Neuronal stem cell (in vitro differentiated cells): ENCODE results near the gene INO80.

Source experiments
- DNase-seq: peaks from one replicate; pipeline ENCODE4 v3.0.0-alpha.2; 2013; ENCODE audit warnings: low spot score
- H2AFZ ChIP-seq: one replicate; pipeline ENCODE4 v1.6.1; 2013; ENCODE audit warnings: mild to moderate bottlenecking, low read length, inconsistent platforms
- H2AK5ac ChIP-seq: 2 replicates; pipeline ENCODE4 v1.6.1; 2013; ENCODE audit warnings: low read depth, mild to moderate bottlenecking, inconsistent platforms, low read length, moderate library complexity, mixed read lengths
- H2BK120ac ChIP-seq: 2 replicates; pipeline ENCODE4 v1.6.1; 2013; ENCODE audit warnings: low read depth, mild to moderate bottlenecking, inconsistent platforms, low read length, moderate library complexity, mixed read lengths
- H2BK12ac ChIP-seq: one replicate; pipeline ENCODE4 v1.6.1; 2013; ENCODE audit warnings: low read length, inconsistent platforms
- H2BK15ac ChIP-seq: 2 replicates; pipeline ENCODE4 v1.6.1; 2013; ENCODE audit warnings: mild to moderate bottlenecking, low read length, inconsistent platforms, mixed read lengths
- H2BK5ac ChIP-seq: one replicate; pipeline ENCODE4 v1.6.1; 2013; ENCODE audit warnings: inconsistent platforms, mild to moderate bottlenecking, low read length, moderate library complexity
- H3K14ac ChIP-seq: one replicate; pipeline ENCODE4 v1.6.1; 2013; ENCODE audit warnings: low read length, inconsistent platforms
- H3K18ac ChIP-seq: 2 replicates; pipeline ENCODE4 v1.6.1; 2013; ENCODE audit warnings: low read length, inconsistent platforms
- H3K23ac ChIP-seq: 2 replicates; pipeline ENCODE4 v1.6.1; 2013; ENCODE audit warnings: low read depth, mild to moderate bottlenecking, mixed read lengths, low read length, inconsistent platforms; ENCODE audit not compliant: poor library complexity
- H3K27ac ChIP-seq: replicated peaks from 3 replicates; pipeline ENCODE4 v1.5.1; 2013; ENCODE audit warnings: low read length, inconsistent platforms
- H3K27me3 ChIP-seq, 3 experiments: 2 replicates each; pipeline ENCODE4 v1.6.1; 2013; ENCODE audit warnings: low read length in 3 of 3, mild to moderate bottlenecking in 2 of 3, inconsistent platforms in 1 of 3, low read depth in 1 of 3, mixed read lengths in 1 of 3, moderate library complexity in 1 of 3; ENCODE audit not compliant: control insufficient read depth in 3 of 3, insufficient read depth in 3 of 3
- H3K36me3 ChIP-seq, 2 donors: replicated peaks in 1 of 2; 2 replicates each; pipeline ENCODE4 v1.6.1; 2013; ENCODE audit warnings: low read length in 2 of 2; ENCODE audit not compliant: control insufficient read depth in 2 of 2, insufficient read depth in 2 of 2
- H3K4ac ChIP-seq: 2 replicates; pipeline ENCODE4 v1.6.1; 2013; ENCODE audit warnings: inconsistent platforms, mild to moderate bottlenecking, low read length, moderate library complexity
- H3K4me1 ChIP-seq, 2 donors: 1 replicate in 1 of 2; 2 replicates in 1 of 2; pipeline ENCODE4 v1.6.1; 2013; ENCODE audit warnings: low read length in 2 of 2, low read depth in 1 of 2; ENCODE audit not compliant: control insufficient read depth in 2 of 2, insufficient read depth in 1 of 2
- H3K4me2 ChIP-seq: one replicate; pipeline ENCODE4 v1.6.1; 2013; ENCODE audit warnings: mild to moderate bottlenecking, low read length, inconsistent platforms; ENCODE audit not compliant: insufficient read depth, poor library complexity, severe bottlenecking
- H3K4me3 ChIP-seq, 2 donors: 2 replicates each; pipeline ENCODE4 v1.5.1; 2013; ENCODE audit warnings: low read length in 2 of 2, mild to moderate bottlenecking in 2 of 2, inconsistent platforms in 1 of 2, moderate library complexity in 1 of 2
- H3K79me1 ChIP-seq: one replicate; pipeline ENCODE4 v1.6.1; 2013; ENCODE audit warnings: low read depth, mild to moderate bottlenecking, inconsistent platforms, low read length, moderate library complexity
- H3K9ac ChIP-seq: one replicate; pipeline ENCODE4 v1.6.1; 2013; ENCODE audit warnings: mild to moderate bottlenecking, low read depth, low read length, inconsistent platforms; ENCODE audit not compliant: poor library complexity
- H3K9me3 ChIP-seq, 2 donors: replicated peaks in 1 of 2; 2 replicates each; pipeline versions ENCODE3 to v1.6.1; 2013; ENCODE audit warnings: low read length in 2 of 2, mild to moderate bottlenecking in 2 of 2, inconsistent platforms in 1 of 2, low read depth in 1 of 2, mixed read lengths in 1 of 2, moderate library complexity in 1 of 2; ENCODE audit not compliant: control insufficient read depth in 2 of 2, insufficient read depth in 1 of 2
- H4K8ac ChIP-seq: one replicate; pipeline ENCODE4 v1.6.1; 2013; ENCODE audit warnings: low read depth, mild to moderate bottlenecking, inconsistent platforms, low read length, moderate library complexity
- H4K91ac ChIP-seq: one replicate; pipeline ENCODE4 v1.6.1; 2013; ENCODE audit warnings: low read length, low read depth, mild to moderate bottlenecking, inconsistent platforms; ENCODE audit not compliant: poor library complexity
- WGBS, 2 donors: extraction: QIAGEN DNeasy Blood & Tissue Kit; methylation state at CpG; one replicate each; pipeline ENCODE4 v1.1.7; 2013; ENCODE audit warnings: missing lambda C conversion rate in 2 of 2, mixed read lengths in 1 of 2; ENCODE audit not compliant: insufficient read length in 2 of 2, insufficient replicate concordance in 1 of 2; ENCODE audit errors: extremely low coverage in 2 of 2; 5-methylcytosine and 5-hydroxymethylcytosine counted together

Gene INO80

DNA sequence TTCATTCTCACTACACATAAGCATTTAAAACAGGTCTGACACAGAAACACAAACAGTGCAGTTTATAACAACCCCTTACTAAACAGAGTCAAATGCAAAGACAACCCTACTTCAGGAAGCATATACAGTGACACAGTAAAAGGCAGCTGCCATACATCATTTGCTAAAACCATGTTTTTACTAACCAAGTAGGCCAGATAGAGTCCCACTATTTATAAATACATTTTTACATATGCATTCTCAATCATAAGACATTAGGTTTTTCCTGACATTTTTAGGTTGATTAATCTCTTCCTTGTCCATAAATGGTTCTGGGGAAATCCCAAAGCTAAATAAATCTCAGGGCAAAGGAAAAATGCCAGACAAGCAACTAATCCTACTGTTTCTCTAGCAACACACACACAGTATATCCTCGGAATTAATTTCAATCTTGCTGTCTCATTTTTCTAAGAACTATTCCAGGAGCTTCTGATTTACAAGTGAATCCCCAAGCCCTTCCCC is 123.8 kb downstream of the INO80 start:
- no peak overlapping the region for H4K8ac ChIP-seq
- no peaks in the 10 kb centered on the region for H3K9me3 ChIP-seq
- H3K23ac ChIP-seq, result no peak overlapping the region
- H2BK120ac ChIP-seq, result no peak overlapping the region
- no peak overlapping the region for H2AK5ac ChIP-seq
- H3K18ac ChIP-seq, result no peak overlapping the region
- H2BK12ac ChIP-seq, result no peak overlapping the region
- H3K27ac ChIP-seq, result no peak overlapping the region
- H3K36me3 ChIP-seq, result peaks cover 10 to 73% of the 10 kb centered on the region in 2 donors
- no peak overlapping the region for H2AFZ ChIP-seq
- H3K4ac ChIP-seq, result no peak overlapping the region
- H3K4me1 ChIP-seq, result no peaks in the 10 kb centered on the region
- no peak overlapping the region for H2BK15ac ChIP-seq
- H3K79me1 ChIP-seq, result no peaks in the 10 kb centered on the region
- H3K4me3 ChIP-seq, result no peak overlapping the region
- no peak overlapping the region for H2BK5ac ChIP-seq
- WGBS, 2 donors, result no CpG with 5 or more reads among the region's 1 CpG
- H3K27me3 ChIP-seq, result no peaks in the 10 kb centered on the region
- no peak overlapping the region for H3K9ac ChIP-seq
- H3K14ac ChIP-seq, result no peak overlapping the region
- no peak overlapping the region for H4K91ac ChIP-seq
- no peak for DNase-seq
- H3K4me2 ChIP-seq, result no peak overlapping the region

DNA sequence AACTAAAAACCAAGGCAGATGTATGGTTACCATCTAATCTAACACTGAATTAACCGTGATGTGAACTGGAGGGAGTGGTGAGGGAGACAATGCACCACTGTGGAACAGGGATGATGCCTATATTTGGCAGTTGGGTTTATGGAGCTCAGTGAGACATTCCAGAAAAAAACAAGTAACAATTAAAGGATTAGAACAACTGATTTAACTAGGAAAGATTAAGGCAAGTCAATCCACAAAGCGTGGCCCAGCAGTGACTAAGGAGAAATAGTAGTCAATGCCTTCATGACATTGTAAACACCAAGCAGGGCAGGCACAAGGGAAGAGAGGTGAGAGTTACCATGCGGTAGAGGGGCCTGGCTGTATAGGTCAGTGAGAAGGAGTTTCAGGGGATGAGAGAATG is 124.7 kb downstream of the INO80 start:
- no peak overlapping the region for H3K23ac ChIP-seq
- H3K4ac ChIP-seq, result no peak overlapping the region
- H2BK120ac ChIP-seq, result no peak overlapping the region
- no peak overlapping the region for H3K14ac ChIP-seq
- H2BK5ac ChIP-seq, result no peak overlapping the region
- no peak for DNase-seq
- H3K4me1 ChIP-seq, result no peaks in the 10 kb centered on the region
- H3K4me3 ChIP-seq, result no peak overlapping the region
- H3K79me1 ChIP-seq, result no peaks in the 10 kb centered on the region
- H4K91ac ChIP-seq, result no peak overlapping the region
- H2AFZ ChIP-seq, result no peak overlapping the region
- no peak overlapping the region for H2BK12ac ChIP-seq
- no peak overlapping the region for H2AK5ac ChIP-seq
- no peak overlapping the region for H2BK15ac ChIP-seq
- no peaks in the 10 kb centered on the region for H3K9me3 ChIP-seq
- H3K18ac ChIP-seq, result no peak overlapping the region
- no peaks in the 10 kb centered on the region for H3K27me3 ChIP-seq
- peaks cover 14 to 73% of the 10 kb centered on the region in 2 donors for H3K36me3 ChIP-seq
- no CpG with 5 or more reads among the region's 3 CpGs for WGBS, 2 donors
- H4K8ac ChIP-seq, result no peak overlapping the region
- H3K27ac ChIP-seq, result no peak overlapping the region
- H3K4me2 ChIP-seq, result no peak overlapping the region
- no peak overlapping the region for H3K9ac ChIP-seq

DNA sequence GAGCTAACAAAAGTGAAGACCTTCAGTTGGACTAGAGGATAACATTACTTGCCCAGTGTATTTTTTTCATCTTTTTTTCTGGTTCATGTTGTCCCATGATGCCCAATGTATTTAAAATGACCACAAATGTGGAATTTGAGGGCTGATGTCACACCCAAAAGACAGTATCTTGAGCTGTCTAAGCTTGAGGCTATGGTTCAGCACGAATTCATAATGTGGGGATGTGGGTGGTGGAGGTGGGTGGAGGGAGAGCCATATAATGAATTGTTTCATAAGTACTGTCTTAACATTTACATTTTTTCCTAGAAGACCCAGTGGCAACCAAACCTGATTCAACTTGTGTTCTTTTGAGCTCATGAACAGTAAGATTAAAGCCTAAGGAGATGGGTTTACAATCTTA is 125.3 kb downstream of the INO80 start:
- Histone ChIP-seq H3K23ac (no peak overlapping the region), H3K27me3 (no peaks in the 10 kb centered on the region), H4K8ac (no peak overlapping the region), H2BK120ac (no peak overlapping the region), H3K18ac (no peak overlapping the region), H3K4me1 (no peaks in the 10 kb centered on the region), H4K91ac (no peak overlapping the region), H2BK15ac (no peak overlapping the region), H3K36me3 (peaks cover 15 to 73% of the 10 kb centered on the region in 2 donors), H3K4ac (no peak overlapping the region), H3K9me3 (no peaks in the 10 kb centered on the region), H2BK5ac (no peak overlapping the region), H2BK12ac (no peak overlapping the region), H3K4me3 (no peak overlapping the region), H2AK5ac (no peak overlapping the region), H3K27ac (no peak overlapping the region), H3K9ac (no peak overlapping the region), H3K4me2 (no peak overlapping the region), H3K14ac (no peak overlapping the region), H2AFZ (no peak overlapping the region), H3K79me1 (no peaks in the 10 kb centered on the region)
- no CpG with 5 or more reads among the region's 1 CpG for WGBS, 2 donors
- no peak for DNase-seq

DNA sequence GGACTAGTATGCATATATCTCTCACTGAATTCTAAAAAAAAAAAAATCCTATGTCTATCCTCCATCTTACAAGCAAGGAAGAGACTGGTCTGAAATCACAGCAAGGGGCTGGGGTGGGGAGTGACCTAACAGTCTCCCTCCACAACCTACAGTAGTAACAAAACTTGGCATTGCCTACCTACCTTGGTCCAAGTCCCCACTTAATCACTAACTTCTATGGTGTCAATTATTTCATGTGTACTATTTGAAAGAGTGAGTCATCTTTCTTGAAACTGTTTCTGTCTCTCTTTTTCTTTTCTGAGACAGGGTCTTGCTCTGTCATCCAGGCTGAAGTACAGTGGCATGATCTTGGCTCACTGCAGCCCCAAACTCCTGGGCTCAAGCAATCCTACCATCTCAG is 126.0 kb downstream of the INO80 start:
- H3K9ac ChIP-seq, result no peak overlapping the region
- no peak overlapping the region for H3K14ac ChIP-seq
- H4K8ac ChIP-seq, result no peak overlapping the region
- no peaks in the 10 kb centered on the region for H3K9me3 ChIP-seq
- no peak overlapping the region for H2BK5ac ChIP-seq
- no peaks in the 10 kb centered on the region for H3K79me1 ChIP-seq
- no peak overlapping the region for H3K4me2 ChIP-seq
- H3K18ac ChIP-seq, result no peak overlapping the region
- no peak overlapping the region for H3K4me3 ChIP-seq
- no peak overlapping the region for H3K4ac ChIP-seq
- no peaks in the 10 kb centered on the region for H3K4me1 ChIP-seq
- no peak overlapping the region for H2BK120ac ChIP-seq
- no peak overlapping the region for H2BK12ac ChIP-seq
- H3K36me3 ChIP-seq, result peaks cover 14 to 73% of the 10 kb centered on the region in 2 donors
- no peak overlapping the region for H2BK15ac ChIP-seq
- H2AFZ ChIP-seq, result no peak overlapping the region
- H3K23ac ChIP-seq, result no peak overlapping the region
- H2AK5ac ChIP-seq, result no peak overlapping the region
- no peaks in the 10 kb centered on the region for H3K27me3 ChIP-seq
- no peak for DNase-seq
- H4K91ac ChIP-seq, result no peak overlapping the region
- H3K27ac ChIP-seq, result no peak overlapping the region
